HG02588 (cell line): ENCODE results near the gene TRIO.

Experiments
- ATAC-seq: cut with Tn5 transposase; IDR thresholded peaks from one replicate; pipeline ENCODE4 v1.9.1; 2021; ENCODE audit warnings: mild to moderate bottlenecking, moderate library complexity; ENCODE audit not compliant: unreplicated experiment

Gene TRIO

GRCh38 chr5:14122089-14122488, 21.1 kb upstream of the TRIO start:
- no peak for ATAC-seq

GRCh38 chr5:14123551-14123950, 19.6 kb upstream of the TRIO start:
- ATAC-seq, result no peak

DNA sequence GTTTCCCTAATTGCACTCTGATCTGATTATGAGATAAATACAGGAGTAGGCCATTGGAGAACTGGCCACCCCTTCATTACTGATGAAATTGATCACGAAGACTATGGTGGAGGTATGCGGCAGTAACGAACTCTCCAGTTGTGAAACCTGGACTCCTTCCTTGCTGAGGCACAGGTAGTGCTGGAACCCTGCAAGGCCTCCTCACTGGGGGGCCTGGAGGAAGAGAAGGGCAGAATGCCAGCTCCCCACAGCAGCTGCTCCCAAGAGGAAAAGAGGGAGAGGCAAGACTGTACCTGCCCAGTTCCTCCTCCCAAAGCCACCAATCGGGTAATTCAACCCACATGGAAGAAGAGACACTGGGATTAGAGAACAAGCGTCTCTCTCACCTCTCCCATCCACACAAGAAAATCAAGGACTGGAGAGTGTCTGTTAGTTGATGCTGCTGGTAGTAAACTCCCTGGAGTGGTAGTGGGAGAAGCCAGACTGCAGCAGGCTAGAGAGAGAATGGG, 19.1 kb upstream of the TRIO start:
- no peak for ATAC-seq

- ATAC-seq, result no peak
Measured at GRCh38 chr5:14125262-14125661, 17.9 kb upstream of the TRIO start.

DNA sequence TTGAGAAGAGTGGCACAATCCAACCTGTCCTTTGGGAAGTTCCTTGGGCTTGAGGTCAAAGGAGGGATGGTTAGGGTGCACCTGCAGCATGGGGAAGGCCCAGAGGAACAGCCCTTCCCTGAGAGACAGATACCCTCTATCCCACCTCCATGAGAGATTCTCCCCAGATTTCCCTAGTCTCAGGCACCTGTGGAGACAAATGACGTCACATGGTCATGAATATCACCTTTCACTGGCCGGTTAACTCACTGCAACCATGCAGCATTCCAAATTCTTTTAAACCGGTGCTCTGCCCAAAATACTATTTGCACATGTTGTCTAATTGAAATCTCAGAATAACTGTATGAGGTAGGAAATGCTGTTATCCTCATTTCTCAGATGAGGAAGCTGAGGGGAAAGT, 15.6 kb upstream of the TRIO start:
- ATAC-seq, result no peak

DNA sequence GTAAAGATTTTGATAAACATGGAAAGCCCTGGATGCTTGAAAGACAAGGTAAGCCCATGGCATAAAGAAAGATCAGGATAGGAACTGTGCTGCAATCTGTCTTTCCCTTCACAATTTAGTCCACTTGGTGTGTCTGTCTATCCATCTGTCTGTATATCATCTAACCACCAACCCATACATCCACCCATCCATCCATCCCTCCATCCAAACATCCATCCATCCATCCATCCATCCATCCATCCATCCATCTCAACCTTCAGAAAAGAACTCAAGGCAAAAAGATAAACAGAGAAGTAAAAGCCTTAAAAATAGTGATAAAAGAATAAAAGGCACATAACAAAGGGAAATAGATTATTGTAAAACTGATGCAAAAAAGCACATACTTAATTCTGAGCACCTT, 15.1 kb upstream of the TRIO start:
- no peak for ATAC-seq

DNA sequence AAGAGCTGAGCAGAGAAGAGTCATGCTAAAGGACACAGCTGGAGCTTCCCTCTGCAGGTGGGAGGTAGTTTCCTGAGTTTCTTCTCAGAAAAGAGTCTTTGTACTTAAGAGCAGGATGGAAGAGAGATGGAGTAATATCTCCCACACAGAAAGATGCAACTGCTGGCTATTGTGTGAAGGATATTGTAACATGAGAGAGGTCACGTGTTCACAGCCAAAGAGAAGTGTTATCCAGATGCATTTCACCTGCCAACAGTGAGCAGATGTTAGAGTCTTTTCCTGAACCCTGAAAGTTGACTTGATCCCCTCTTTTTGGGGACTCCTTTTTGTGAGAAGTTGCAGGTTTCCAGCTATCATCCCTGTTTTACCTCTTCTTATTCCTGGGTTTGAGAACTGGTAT, 14.0 kb upstream of the TRIO start:
- no peak for ATAC-seq

DNA sequence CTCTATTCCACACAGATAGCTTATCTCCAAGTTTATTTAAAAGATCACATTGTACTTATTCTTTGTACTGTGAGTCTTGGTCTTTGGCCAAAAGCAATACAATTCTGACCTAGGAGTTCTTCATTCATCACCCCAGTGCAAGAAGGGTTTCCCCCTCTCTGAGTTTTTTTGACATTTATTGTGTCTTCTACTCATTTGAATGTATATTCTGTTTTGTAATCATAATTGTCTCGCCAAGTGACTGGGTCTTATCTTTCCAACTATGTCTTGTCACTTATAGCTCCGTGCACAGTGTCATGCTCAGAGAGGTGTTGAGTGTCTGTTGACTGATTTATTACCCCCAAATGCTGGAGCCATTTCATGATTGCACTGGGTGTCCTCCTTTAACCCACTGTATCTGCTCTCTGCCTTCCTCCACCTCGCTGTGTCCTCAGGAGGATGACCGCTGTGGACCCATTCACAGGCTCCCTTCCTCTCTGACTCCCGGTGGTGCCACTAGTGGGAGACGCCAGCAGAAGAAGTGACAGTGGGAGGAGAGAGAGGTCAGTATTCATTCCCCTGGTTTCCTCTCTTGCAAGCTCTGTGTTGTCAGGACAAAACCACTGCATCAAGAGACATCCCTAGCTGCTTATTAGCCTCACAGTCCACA, 11.2 kb upstream of the TRIO start:
- ATAC-seq, result no peak

- ATAC-seq, result no peak
Measured at GRCh38 chr5:14133394-14133793, 9.7 kb upstream of the TRIO start.

- ATAC-seq, result no peak
Measured at GRCh38 chr5:14134083-14134482, 9.1 kb upstream of the TRIO start.

GRCh38 chr5:14134771-14135170, 8.4 kb upstream of the TRIO start:
- ATAC-seq, result no peak

- no peak for ATAC-seq
Measured at GRCh38 chr5:14135621-14136020, 7.5 kb upstream of the TRIO start.

DNA sequence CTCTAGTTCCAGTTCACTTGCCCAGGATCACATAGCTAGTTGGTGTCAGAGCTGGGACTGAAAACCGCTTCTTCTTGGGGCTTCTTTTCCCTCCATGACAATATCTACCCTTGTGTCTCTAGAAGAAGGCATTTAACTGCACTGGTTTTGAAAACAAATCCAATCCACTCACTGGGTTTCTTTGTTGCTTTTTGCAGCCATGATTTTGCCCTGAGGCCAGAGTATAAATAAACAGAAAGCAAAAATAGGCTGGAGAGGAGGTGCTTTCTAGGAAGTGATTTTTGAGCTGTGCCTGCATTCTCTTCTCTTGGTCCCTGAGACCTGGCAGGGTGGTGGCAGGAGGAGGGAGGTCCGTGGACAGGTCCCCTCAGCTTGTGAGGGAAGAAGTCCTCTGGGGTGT, 6.9 kb upstream of the TRIO start:
- ATAC-seq, result no peak

DNA sequence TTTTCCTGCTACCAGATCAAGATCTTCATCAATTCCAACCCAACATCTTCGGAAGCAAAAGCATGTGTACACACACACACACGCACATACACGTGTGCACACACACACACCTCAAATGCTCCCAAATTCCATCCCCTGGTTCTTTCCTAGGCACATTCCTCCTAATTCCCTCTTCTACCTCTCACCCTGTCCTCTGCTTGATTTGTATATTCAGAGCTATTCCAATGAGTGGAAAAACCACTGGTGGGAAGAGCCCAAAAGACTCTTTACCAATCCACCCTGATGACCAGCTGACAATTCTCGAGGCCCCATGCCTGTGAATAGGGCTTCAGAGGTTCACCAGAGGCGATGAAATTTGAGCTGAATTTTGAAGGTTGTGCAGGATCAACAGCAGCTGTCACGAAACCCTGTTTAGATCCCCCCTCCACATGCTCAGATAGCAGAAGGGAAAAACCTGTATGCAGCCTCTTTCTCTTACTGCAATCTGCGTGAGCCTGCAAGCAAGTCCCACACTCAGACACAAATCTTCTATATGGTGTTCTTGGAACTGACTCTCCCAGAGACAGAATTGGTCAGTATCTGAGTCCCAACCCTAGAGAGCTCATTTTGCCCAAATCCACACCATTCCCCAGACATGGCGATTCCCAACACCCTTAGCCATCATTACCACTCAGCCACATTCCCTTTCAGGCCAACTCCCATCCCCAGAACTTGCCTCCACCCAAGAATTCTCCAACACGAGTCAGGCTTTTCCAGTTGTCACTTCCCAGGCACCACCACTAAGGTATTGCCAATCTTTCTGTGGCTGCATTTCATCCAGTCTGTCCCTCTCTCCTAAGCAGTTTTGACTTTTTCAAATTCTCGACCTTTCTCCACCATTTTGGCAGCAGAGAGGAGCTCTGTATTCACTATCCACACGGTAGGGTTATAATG, 4.3 kb upstream of the TRIO start:
- no peak for ATAC-seq

DNA sequence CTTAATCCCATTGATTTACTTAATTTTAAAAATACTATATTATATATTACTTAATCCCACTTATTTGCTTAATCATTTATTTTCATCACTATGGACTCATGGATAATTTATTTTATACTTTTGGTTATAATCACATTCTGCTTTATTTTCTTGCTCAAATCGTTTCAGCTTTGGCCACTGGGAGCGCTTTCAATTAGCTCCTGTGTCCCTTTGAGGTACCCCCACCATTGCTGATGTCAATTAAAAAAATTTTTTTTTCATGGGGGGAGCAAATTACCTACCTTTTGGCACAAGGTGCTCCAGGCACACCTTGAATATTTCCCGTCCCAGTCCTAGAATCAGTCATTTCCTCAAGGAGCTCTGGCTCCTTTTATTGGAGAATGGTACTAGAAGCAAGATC, 1.4 kb upstream of the TRIO start:
- ATAC-seq, result no peak

DNA sequence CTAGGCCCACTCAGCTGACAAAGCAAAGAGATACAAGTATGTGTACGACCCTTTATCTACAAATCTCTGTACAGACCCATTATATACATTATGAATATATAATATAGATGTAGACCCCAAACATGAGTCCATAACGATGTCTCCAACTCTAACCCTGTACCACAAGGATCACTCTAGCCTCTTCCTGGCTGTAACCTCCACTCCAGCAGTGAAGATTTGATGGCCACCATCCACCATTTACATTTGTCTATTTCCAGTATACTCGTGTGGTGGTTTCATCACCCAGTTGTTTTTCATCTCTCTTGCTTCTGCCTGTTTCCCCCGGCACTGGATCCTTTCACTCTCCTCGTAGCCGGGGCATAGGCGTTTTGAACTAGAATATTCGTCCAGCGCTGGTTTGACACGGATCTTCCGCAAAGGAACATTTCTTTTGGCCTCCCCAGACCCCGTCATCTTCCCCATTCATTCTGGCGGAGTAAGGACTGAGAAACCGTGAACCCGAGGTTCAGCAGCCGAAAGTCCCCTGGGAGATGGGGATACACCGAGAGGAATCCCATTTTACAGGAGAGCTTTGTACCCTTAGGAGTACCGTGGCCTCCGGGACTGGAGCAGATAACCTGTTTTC, 828 bp upstream of the TRIO start:
- ATAC-seq, result peak; percentile 1

DNA sequence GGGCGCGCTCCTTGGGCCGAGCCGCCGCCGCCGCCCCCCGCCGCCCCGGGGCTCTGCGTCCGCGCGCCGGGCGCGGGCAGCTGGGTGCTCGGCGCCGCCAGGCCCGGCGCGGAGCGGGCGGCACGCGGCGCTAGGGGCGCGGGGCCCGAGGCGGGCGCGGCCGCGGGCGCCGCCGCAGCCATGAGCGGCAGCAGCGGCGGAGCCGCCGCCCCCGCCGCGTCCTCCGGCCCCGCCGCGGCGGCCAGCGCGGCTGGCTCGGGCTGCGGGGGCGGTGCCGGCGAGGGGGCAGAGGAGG, 351 bp downstream of the TRIO start:
- peak; percentile 10 for ATAC-seq

DNA sequence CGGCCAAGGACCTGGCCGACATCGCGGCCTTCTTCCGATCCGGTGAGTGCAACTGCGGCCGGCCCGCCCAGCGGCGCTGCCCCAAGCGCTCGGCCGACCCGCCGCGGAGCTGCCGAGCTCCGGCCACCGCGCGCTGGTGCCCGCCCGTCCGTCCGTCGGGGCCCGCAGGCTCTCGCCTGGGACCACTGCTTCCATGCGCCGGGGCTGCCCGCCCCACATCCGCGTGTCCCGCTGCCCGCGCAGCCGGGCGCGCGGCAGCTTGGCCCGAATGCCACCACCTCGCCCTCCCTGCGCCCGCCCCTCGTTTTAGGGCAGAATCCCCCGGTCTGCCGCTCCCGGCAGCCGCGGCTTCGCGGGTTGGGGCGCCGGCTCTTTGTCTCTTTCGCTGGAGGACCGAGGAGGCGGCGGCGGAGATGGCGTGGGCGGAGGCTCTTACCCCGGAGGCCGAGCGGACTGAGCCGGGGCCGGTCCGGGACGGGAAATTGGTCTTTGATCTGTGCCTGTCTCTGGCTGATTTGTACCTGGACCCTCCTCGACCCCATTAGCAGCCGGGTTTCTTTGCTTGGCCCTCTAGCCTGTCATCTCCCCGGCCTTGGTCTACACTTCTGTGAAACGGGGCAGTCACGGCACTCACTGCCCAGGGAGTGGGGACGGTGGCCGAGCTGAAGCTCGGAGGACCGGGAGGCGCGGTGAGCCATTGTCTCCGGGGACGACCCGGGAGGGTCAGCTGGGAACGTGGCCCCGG, 871 bp downstream of the TRIO start:
- ATAC-seq, result peak; percentile 13

- peak; percentile 45 for ATAC-seq
Measured at GRCh38 chr5:14144586-14145434, 1.7 kb downstream of the TRIO start.
